OCI-LY7 (cell line): ENCODE results near the gene ABCG4. TPM values are rescaled to one million over a fixed set of nuclear protein-coding genes. Genes with fewer than 3 reads are reported as not detected.
"Not testable (repeated sequence)": the region's sequence is repeated elsewhere in the genome, so short reads cannot be mapped to it uniquely, and the experiment has no call there.

Experiments
- BruUV-seq: library from RNA; stranded (reverse); fragments of 400-500 nt; replicated peaks from 2 replicates; lab custom pipeline; 2021; lab: Mats Ljungman, UMichigan
- CTCF ChIA-PET: fragments of 300-600 bp; sonication (Branson Sonifier 250); formaldehyde crosslinking; loops from one replicate; lab custom pipeline; 2022; ENCODE audit warnings: antibody characterized with exemption; ENCODE audit not compliant: unreplicated experiment; lab: Charles Lee
- POLR2A ChIA-PET: fragments of 300-600 bp; sonication (Branson Sonifier 250); formaldehyde crosslinking; loops from one replicate; lab custom pipeline; 2022; ENCODE audit warnings: antibody characterized with exemption; lab: Charles Lee
- DNase-seq: peaks from one replicate; pipeline ENCODE4 v3.0.0-alpha.2; 2015; ENCODE audit warnings: low spot score
- H2AFZ ChIP-seq: fragments of 200-600 bp; sonication (generic), shearing (Covaris generic); 2 replicates; pipeline ENCODE4 v1.6.1; 2014; ENCODE audit warnings: mild to moderate bottlenecking, antibody characterized with exemption, low read length, moderate library complexity
- H3K27ac ChIP-seq: fragments of 200-600 bp; sonication (generic); 2 replicates; pipeline ENCODE4 v1.5.1; 2014; ENCODE audit warnings: mixed run types, low read depth, mild to moderate bottlenecking, moderate library complexity, low read length, inconsistent platforms; ENCODE audit not compliant: poor library complexity, severe bottlenecking
- H3K36me3 ChIP-seq: fragments of 200-600 bp; sonication (generic); 2 replicates; pipeline ENCODE4 v1.6.1; 2014; ENCODE audit warnings: mild to moderate bottlenecking, antibody characterized with exemption, low read length, moderate library complexity, mixed read lengths; ENCODE audit not compliant: insufficient read depth
- H3K4me1 ChIP-seq: fragments of 200-600 bp; sonication (generic); 2 replicates; pipeline ENCODE4 v1.5.1; 2014; ENCODE audit warnings: mild to moderate bottlenecking, low read length; ENCODE audit not compliant: insufficient read depth, poor library complexity, severe bottlenecking
- H3K4me2 ChIP-seq: fragments of 200-600 bp; sonication (generic); 2 replicates; pipeline ENCODE4 v1.6.1; 2014; ENCODE audit warnings: mild to moderate bottlenecking, low read length
- H3K4me3 ChIP-seq: fragments of 200-600 bp; sonication (generic); 2 replicates; pipeline ENCODE4 v1.5.1; 2014; ENCODE audit warnings: mild to moderate bottlenecking, low read depth, low read length; ENCODE audit not compliant: poor library complexity, severe bottlenecking
- H3K79me2 ChIP-seq: fragments of 200-600 bp; sonication (generic); 2 replicates; pipeline ENCODE4 v1.6.1; 2016; ENCODE audit warnings: low read depth, mild to moderate bottlenecking, low read length, moderate library complexity, mixed read lengths; ENCODE audit not compliant: insufficient read depth
- H3K9me2 ChIP-seq: fragments of 200-600 bp; sonication (generic); 2 replicates; pipeline ENCODE4 v1.6.1; 2016; ENCODE audit warnings: mild to moderate bottlenecking, low read length, mixed read lengths; ENCODE audit not compliant: insufficient read depth
- H3K9me3 ChIP-seq: fragments of 200-600 bp; sonication (generic); 2 replicates; pipeline ENCODE4 v1.6.1; 2014; ENCODE audit warnings: mild to moderate bottlenecking, mixed run types, low read length, mixed read lengths
- H4K20me1 ChIP-seq: fragments of 200-600 bp; sonication (generic); 2 replicates; pipeline ENCODE4 v1.6.1; 2014; ENCODE audit warnings: mild to moderate bottlenecking, antibody characterized with exemption, low read length, moderate library complexity, mixed read lengths; ENCODE audit not compliant: insufficient read depth
- EZH2phosphoT487 ChIP-seq: fragments of 200-600 bp; sonication (generic); IDR thresholded peaks from 2 replicates; pipeline ENCODE4 v1.6.1; 2018; ENCODE audit warnings: low read depth, borderline replicate concordance, mild to moderate bottlenecking, mixed run types, antibody characterized with exemption, low read length, moderate library complexity, mixed read lengths
- intact Hi-C: fragments of 100-400 bp; cut with micrococcal nuclease; formaldehyde crosslinking; loops from one replicate; pipeline ENCODE4 v1.10.0; 2022; ENCODE audit not compliant: unreplicated experiment
- total RNA-seq, 2 experiments: library from RNA; depleted of rRNA in 1 of 2; stranded (reverse); fragments of >200 nt in 1 of 2; shearing (Covaris generic) in 1 of 2; gene quantifications; 2 replicates each; pipeline ENCODE4 v1.2.3, GENCODE V29; 2014 to 2022
- TF ChIP-seq, protein P1 (sequence below): fragments of 200-600 bp; sonication (generic); conservative IDR thresholded peaks from 2 replicates; pipeline ENCODE4 v1.5.1; 2014; ENCODE audit warnings: mild to moderate bottlenecking, antibody characterized with exemption, low read length, moderate library complexity, mixed read lengths

The ABCG4 gene
- total RNA-seq, 2 experiments from 2014 or later = not detected

DNA sequence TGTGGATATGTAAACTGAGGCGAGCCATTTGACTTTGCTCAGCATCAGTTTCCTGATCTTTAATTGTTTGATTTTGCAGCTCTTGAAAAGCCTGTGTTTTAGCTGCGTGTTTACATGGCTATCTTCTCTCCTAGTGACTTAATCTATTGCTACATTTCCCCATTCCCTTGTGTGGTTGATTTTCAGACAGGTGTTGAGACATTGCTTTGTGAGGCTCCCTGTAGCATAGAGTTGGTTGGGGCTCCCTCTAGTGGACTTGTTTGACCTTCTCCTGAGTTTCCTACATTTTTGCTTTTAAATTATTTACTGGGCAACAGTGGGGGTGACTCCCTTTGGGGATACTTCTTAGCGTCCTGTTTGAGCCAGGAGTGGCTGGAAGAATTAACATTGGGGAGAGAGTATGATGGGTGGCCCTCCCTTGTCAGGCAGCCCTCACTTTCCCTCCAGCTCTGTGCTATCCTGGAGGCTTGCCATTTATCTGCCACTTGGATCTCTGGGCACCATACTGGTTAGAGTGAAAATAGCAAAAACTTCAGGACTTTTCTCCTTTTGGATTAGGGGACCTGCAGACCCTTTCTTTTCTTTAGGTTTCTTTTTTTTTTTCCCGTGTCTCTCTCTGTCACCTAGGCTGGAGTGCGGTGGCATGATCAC, 48.1 kb downstream of the ABCG4 start:
- no peak for TF ChIP-seq EZH2phosphoT487
- TF ChIP-seq, protein P1, sequence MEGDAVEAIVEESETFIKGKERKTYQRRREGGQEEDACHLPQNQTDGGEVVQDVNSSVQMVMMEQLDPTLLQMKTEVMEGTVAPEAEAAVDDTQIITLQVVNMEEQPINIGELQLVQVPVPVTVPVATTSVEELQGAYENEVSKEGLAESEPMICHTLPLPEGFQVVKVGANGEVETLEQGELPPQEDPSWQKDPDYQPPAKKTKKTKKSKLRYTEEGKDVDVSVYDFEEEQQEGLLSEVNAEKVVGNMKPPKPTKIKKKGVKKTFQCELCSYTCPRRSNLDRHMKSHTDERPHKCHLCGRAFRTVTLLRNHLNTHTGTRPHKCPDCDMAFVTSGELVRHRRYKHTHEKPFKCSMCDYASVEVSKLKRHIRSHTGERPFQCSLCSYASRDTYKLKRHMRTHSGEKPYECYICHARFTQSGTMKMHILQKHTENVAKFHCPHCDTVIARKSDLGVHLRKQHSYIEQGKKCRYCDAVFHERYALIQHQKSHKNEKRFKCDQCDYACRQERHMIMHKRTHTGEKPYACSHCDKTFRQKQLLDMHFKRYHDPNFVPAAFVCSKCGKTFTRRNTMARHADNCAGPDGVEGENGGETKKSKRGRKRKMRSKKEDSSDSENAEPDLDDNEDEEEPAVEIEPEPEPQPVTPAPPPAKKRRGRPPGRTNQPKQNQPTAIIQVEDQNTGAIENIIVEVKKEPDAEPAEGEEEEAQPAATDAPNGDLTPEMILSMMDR = peak; percentile 96
- H3K4me1 ChIP-seq = peaks cover 3% of the 10 kb centered on the region
- H4K20me1 ChIP-seq = no peaks in the 10 kb centered on the region
- no peak overlapping the region for H3K4me3 ChIP-seq
- peak; percentile 89 for DNase-seq
- H3K4me2 ChIP-seq = no peak overlapping the region
- no peaks in the 10 kb centered on the region for H3K9me3 ChIP-seq
- BruUV-seq = no TSS peak
- intact Hi-C loops = loop anchor here (1.0 to 2.0 kb wide), 5 partner anchors 28 to 140 kb away; partner anchors contain the start of gene HYOU1
- no peaks in the 10 kb centered on the region for H3K36me3 ChIP-seq
- H2AFZ ChIP-seq = 0 out of 2 replicates have a peak overlapping the region, but pooled peaks have one; percentile 3
- ChIA-PET CTCF (interaction anchor here (0.6 to 0.9 kb wide), 4 partner anchors 8 to 137 kb away, joined by 3 to 4 read pairs (median 3); no protein-coding TSS in a partner anchor), POLR2A (interaction anchor here (0.6 to 1.3 kb wide), 7 partner anchors 9 to 129 kb away, joined by 3 to 4 read pairs (median 3); partner anchors contain the start of genes ABCG4 and VPS11)
- H3K27ac ChIP-seq = no peak overlapping the region
- H3K79me2 ChIP-seq = no peaks in the 10 kb centered on the region
- no peaks in the 10 kb centered on the region for H3K9me2 ChIP-seq

GRCh38 chr11:119198925-119199324, 50.1 kb downstream of the ABCG4 start:
- Histone ChIP-seq H2AFZ (no peak overlapping the region), H3K4me1 (peaks cover 3% of the 10 kb centered on the region), H3K4me3 (no peak overlapping the region), H3K36me3 (no peaks in the 10 kb centered on the region), H3K9me3 (no peaks in the 10 kb centered on the region), H3K27ac (no peak overlapping the region), H3K9me2 (no peaks in the 10 kb centered on the region), H3K4me2 (no peak overlapping the region), H3K79me2 (no peaks in the 10 kb centered on the region), H4K20me1 (no peaks in the 10 kb centered on the region)
- POLR2A ChIA-PET = interaction anchor here (0.7 kb wide), 1 partner anchor 68 kb away, joined by 3 read pairs; no protein-coding TSS in a partner anchor
- intact Hi-C loops = no loop called here
- no peak for TF ChIP-seq EZH2phosphoT487
- TF ChIP-seq, protein P1 = no peak
- DNase-seq = no peak
- CTCF ChIA-PET = no interaction called here
- BruUV-seq = no TSS peak

GRCh38 chr11:119201236-119201635, 52.4 kb downstream of the ABCG4 start:
- H3K9me2 ChIP-seq, CTCF ChIA-PET, H3K4me2 ChIP-seq, H3K4me3 ChIP-seq, H3K9me3 ChIP-seq, H3K27ac ChIP-seq, H4K20me1 ChIP-seq, intact Hi-C loops, H3K79me2 ChIP-seq, DNase-seq, H2AFZ ChIP-seq, H3K36me3 ChIP-seq, BruUV-seq: not testable (repeated sequence)
- POLR2A ChIA-PET = interaction anchor here (0.7 kb wide), 1 partner anchor 47 kb away, joined by 8 read pairs; no protein-coding TSS in a partner anchor
- peaks cover 16% of the 10 kb centered on the region for H3K4me1 ChIP-seq
